ENCODE data around the gene PDE1A.

DNA sequence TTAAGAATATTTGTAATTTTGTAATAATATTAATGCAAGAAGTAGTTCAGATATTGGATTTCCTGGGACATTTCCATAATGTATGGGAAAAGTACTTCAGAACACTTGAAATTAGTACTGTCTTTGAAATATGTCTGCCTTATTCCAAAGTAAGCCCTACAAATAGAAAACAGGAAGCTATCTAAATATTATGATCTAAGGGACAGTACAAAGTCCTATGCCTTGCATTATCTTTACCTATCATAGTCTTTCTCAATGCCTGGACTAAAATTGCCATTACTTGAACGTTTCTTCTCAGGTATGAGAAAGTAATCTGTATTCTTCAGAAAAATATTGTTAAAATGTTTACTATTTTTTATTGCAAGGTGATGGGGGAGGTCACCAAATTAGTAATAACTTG lies 328.2 kb downstream of the PDE1A start:
- TF ChIP-seq, protein P1, sequence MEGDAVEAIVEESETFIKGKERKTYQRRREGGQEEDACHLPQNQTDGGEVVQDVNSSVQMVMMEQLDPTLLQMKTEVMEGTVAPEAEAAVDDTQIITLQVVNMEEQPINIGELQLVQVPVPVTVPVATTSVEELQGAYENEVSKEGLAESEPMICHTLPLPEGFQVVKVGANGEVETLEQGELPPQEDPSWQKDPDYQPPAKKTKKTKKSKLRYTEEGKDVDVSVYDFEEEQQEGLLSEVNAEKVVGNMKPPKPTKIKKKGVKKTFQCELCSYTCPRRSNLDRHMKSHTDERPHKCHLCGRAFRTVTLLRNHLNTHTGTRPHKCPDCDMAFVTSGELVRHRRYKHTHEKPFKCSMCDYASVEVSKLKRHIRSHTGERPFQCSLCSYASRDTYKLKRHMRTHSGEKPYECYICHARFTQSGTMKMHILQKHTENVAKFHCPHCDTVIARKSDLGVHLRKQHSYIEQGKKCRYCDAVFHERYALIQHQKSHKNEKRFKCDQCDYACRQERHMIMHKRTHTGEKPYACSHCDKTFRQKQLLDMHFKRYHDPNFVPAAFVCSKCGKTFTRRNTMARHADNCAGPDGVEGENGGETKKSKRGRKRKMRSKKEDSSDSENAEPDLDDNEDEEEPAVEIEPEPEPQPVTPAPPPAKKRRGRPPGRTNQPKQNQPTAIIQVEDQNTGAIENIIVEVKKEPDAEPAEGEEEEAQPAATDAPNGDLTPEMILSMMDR (IDR thresholded peaks at IDR 0.05; ENCODE audit: insufficient read depth, low read length) = no peak
- no peak for TF ChIP-seq GABPA (IDR thresholded peaks at IDR 0.05; ENCODE audit: low read depth)
- no peak for TF ChIP-seq POLR2AphosphoS5 (IDR thresholded peaks at IDR 0.05; ENCODE audit: low read depth)
- TF ChIP-seq, protein P2, sequence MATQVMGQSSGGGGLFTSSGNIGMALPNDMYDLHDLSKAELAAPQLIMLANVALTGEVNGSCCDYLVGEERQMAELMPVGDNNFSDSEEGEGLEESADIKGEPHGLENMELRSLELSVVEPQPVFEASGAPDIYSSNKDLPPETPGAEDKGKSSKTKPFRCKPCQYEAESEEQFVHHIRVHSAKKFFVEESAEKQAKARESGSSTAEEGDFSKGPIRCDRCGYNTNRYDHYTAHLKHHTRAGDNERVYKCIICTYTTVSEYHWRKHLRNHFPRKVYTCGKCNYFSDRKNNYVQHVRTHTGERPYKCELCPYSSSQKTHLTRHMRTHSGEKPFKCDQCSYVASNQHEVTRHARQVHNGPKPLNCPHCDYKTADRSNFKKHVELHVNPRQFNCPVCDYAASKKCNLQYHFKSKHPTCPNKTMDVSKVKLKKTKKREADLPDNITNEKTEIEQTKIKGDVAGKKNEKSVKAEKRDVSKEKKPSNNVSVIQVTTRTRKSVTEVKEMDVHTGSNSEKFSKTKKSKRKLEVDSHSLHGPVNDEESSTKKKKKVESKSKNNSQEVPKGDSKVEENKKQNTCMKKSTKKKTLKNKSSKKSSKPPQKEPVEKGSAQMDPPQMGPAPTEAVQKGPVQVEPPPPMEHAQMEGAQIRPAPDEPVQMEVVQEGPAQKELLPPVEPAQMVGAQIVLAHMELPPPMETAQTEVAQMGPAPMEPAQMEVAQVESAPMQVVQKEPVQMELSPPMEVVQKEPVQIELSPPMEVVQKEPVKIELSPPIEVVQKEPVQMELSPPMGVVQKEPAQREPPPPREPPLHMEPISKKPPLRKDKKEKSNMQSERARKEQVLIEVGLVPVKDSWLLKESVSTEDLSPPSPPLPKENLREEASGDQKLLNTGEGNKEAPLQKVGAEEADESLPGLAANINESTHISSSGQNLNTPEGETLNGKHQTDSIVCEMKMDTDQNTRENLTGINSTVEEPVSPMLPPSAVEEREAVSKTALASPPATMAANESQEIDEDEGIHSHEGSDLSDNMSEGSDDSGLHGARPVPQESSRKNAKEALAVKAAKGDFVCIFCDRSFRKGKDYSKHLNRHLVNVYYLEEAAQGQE (IDR thresholded peaks at IDR 0.05; ENCODE audit: insufficient replicate concordance, low read depth) = no peak

Measured in HL-60 (cell line).